GM18861 (cell line): ENCODE measurements around the gene PRAMEF15.
"Not testable (repeated sequence)": the region's sequence is repeated elsewhere in the genome, so short reads cannot be mapped to it uniquely, and the experiment has no call there.

Source experiments
- ATAC-seq: cut with Tn5 transposase; IDR thresholded peaks from one replicate; pipeline ENCODE4 v1.9.1; 2021; ENCODE audit not compliant: unreplicated experiment

The PRAMEF15 gene

DNA sequence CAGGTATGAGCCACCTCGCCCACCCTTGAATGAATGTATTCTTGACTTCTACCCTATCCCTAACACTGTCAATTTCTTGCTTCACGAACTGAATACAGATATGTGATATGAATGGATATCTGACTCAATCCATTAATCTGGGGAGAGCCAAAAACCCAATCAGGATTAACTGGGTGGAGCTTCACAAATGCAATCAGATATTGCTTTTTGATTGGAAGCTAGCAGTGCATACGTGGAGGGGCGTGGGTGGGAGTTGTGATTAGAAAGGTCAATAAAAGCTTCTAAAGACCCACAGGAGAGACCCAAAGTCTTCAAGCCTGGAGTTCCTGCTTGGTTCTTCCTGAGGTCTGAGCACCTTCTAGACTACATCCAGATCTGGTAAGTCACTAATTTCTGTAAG, at the start of gene PRAMEF15:
PRAMEF15 (plus strand) TSS at position 301 of the 400 bp plus-strand sequence. CDS start 2,827 bp downstream, outside the sequence.
- not testable (repeated sequence) for ATAC-seq

- not testable (repeated sequence) for ATAC-seq
These were observed 38.4 kb upstream of the PRAMEF15 start for GRCh38 chr1:13277016-13277415.

DNA sequence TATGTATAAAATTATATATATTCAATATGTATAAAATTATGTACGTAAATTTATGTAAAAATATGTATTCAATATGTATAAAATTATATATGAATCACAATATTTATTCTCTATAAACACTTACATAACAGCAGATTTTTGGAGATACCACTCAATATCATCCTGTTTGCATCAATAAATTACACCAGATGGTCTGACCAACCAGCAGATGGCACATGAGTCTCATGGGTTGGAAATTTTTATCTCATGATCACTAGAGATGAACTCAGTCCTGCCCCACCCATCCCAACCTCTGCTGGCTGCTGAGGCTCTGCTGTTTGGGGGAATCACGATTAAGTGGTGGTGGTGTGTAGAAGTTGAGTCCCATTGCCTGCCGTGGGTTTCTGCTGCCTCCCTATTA, 35.8 kb upstream of the PRAMEF15 start:
- ATAC-seq, result not testable (repeated sequence)

GRCh38 chr1:13285037-13285436, 30.3 kb upstream of the PRAMEF15 start, which contains the start of gene PRAMEF8:
Gene PRAMEF8, minus strand, starts transcription at chr1:13285137. Its CDS starts 1,046 bp downstream, at chr1:13284091.
- not testable (repeated sequence) for ATAC-seq

- not testable (repeated sequence) for ATAC-seq
These were observed 26.4 kb upstream of the PRAMEF15 start for GRCh38 chr1:13289030-13289429.

DNA sequence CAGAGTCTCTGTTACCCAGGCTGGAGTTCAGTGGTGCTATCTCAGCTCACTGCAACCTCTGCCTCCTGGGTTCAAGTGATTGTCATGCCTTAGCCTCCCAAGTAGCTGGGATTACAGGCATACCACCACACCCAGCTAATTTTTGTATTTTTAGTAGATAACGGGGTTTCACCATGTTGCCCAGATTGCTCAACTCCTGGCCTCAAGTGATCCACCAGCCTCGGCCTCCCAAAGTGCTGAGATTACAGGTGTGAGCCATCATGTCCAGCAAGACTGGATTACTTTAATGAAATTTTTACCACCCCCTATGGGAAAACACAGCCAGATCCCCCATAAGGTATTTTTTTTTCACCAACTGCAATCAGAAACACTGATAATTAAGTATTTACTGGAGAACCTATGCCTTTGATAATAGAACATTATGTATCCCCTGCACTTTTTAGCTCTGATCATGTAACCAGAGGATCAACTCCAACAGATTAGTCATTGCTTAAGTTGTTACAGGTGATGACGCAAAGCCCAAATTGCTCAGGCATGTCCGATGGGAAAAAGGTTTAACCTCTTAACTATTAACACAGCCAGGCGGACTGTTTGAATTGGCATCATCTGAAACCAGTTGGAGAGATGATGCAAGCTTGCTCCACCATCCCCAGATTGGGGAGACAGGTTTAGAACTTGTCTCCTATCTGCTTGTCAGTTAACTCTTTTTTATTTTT, 18.0 kb upstream of the PRAMEF15 start:
- ATAC-seq, result not testable (repeated sequence)

DNA sequence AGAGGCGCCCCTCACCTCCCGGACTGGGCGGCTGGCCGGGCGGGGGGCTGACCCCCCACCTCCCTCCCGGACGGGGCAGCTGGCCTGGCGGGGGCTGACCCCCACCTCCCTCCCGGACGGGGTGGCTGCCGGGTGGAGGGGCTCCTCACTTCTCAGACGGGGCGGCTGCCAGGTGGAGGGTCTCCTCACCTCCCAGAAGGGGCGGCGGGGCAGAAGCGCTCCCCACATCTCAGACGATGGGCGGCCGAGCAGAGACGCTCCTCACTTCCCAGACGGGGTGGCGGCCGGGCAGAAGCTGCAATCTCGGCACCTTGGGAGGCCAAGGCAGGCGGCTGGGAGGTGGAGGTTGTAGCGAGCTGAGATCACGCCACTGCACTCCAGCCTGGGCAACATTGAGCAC, 16.7 kb upstream of the PRAMEF15 start:
- not testable (repeated sequence) for ATAC-seq

DNA sequence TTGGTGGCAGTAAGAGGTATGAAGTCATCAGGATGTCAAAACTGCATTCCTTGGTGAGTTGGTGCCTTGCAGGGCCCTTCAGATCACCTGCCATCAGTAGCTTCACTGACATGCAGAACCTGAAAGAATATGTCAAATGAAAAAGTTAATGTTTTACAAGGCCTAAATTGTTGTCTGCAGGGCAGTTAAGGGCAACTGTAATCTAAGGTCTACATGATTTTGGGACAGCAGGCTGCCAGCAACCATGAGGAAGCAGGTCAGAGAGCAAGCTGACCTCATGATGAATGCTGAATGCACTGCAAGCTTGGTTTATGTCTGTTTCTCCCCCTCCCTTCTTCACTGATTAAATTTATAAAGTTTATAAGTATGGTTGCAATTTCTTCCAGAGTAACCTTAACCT, 13.2 kb upstream of the PRAMEF15 start:
- not testable (repeated sequence) for ATAC-seq

GRCh38 chr1:13303239-13303638, 12.1 kb upstream of the PRAMEF15 start, which contains the start of gene PRAMEF33:
Gene PRAMEF33, plus strand, starts transcription at chr1:13303539. Its CDS starts 2,416 bp downstream, at chr1:13305955.
- ATAC-seq, result not testable (repeated sequence)

- ATAC-seq, result not testable (repeated sequence)
These were observed 27.1 kb downstream of the PRAMEF15 start for GRCh38 chr1:13342496-13342895.

DNA sequence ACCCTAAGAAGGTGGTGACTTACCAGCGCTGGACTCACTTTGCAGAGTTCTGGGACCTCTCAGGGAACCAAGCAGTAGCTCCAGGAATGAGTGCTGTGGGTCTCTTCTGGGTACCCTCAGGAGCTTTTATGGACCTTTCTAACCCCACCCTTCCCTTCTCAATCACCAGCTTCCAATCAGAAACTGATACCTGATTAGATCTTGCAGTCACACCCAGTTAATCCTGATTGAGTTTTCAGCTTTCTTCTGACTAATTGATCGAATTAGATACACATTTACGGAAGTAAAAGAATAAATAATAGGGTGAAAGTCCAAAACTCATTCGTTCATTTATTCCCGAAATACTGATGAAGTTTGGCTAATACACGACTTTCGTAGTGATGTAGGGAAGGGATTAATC, 31.7 kb downstream of the PRAMEF15 start, which contains the start of gene PRAMEF14:
PRAMEF14 (minus strand) TSS at position 101 of the 400 bp plus-strand sequence. CDS start 1,820 bp downstream, outside the sequence.
- ATAC-seq, result not testable (repeated sequence)

DNA sequence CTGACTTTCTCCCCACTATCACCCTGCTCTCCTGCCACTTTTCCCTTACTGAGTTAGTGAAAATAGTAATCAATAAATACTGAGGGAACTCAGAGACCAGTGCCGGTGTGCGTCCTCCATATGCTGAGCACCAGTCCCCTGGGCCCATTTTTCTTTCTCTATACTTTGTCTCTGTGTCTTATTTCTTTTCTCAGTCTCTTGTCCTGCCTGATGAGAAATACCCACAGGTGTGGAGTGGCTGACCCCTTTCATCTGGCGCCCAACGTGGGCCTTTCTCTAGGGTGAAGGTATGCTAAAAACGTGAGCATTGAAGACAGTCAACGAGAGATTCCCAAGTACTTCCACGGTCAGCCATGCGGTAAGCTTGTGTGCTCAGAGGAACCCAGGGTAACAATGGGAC, 38.1 kb downstream of the PRAMEF15 start:
- not testable (repeated sequence) for ATAC-seq

- ATAC-seq, result not testable (repeated sequence)
These were observed 39.1 kb downstream of the PRAMEF15 start for GRCh38 chr1:13354475-13354874.

- ATAC-seq, result not testable (repeated sequence)
These were observed 41.4 kb downstream of the PRAMEF15 start for GRCh38 chr1:13356774-13357173.

- not testable (repeated sequence) for ATAC-seq
These were observed 47.0 kb downstream of the PRAMEF15 start for GRCh38 chr1:13362364-13362763.

GRCh38 chr1:13364928-13365327, 49.5 kb downstream of the PRAMEF15 start:
- ATAC-seq, result not testable (repeated sequence)

- ATAC-seq, result not testable (repeated sequence)
These were observed 51.2 kb downstream of the PRAMEF15 start for GRCh38 chr1:13366536-13366935.

DNA sequence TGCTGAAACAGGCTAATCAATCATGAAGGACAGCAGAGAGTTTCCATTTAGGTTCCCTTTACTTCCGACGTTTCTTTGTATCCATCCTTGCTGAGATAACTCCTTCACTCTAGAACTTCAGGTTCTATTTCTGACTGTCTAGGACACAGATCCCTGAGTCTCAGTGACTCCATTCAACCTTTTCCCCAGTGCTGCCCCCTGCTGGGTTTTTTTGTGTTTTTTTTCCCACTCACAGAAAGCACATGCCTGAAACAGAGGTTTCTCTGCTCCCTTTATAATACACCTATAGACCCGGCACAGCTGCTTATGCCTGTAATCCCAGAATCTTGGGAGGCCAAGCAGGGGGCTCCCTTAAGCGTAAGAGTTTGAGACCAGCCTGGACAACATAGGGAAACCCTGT, 53.2 kb downstream of the PRAMEF15 start:
- not testable (repeated sequence) for ATAC-seq
